Measurements from ENCODE around the gene KBTBD12.
"Not testable (repeated sequence)": the region's sequence is repeated elsewhere in the genome, so short reads cannot be mapped to it uniquely, and the experiment has no call there.

Gene KBTBD12, protein sequence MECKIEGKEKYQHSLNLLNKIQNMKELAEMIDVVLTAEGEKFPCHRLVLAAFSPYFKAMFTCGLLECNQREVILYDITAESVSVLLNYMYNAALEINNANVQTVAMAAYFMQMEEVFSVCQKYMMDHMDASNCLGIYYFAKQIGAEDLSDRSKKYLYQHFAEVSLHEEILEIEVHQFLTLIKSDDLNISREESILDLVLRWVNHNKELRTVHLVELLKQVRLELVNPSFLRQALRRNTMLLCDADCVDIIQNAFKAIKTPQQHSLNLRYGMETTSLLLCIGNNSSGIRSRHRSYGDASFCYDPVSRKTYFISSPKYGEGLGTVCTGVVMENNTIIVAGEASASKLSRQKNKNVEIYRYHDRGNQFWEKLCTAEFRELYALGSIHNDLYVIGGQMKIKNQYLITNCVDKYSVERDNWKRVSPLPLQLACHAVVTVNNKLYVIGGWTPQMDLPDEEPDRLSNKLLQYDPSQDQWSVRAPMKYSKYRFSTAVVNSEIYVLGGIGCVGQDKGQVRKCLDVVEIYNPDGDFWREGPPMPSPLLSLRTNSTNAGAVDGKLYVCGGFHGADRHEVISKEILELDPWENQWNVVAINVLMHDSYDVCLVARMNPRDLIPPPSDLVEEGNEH

DNA sequence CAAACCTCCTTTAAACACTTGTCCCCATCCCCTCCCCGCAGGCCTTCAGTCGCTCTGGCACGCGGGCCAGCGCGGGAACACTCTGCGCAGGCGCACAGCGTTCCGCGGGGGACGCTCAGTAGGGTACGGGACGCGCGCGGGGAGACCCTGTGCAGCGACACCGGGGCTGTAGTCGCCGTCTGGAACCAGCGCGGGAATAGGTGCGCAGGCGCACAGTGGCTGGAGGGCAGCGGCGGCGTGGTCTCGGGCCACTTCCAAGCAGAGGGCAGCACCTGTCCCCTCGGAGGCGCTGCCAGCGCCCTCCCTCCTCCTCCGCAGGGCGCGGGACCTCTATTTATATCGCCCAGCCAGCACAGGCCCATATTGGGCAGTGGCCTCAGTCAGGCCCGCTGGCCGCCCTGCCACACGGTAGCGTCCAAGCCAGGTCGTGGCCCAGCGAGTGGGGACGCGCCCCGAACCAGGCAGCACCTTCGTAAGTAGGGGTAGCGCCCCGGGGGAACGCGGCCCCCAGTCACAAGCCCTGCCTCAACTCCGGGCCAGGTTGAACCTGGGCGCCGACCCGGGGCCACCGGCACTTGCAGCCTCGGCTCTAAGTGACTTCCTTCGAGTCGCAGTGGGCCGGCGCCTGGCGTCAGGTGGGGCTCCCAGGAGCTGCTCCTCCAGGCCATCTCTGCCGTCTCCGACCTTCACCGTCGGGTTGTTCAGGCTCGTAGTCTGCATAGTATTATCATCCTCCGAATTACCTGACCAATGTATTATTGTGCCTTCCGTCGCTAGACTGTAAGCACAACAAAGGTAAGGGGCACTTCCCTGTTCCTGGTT, at the start of gene KBTBD12:
TSS of gene KBTBD12 (plus strand) at position 118 of the 822 bp plus-strand sequence. CDS start 7,830 bp downstream, outside the sequence.
- DNase-seq (ENCODE audit: low read depth) = no peak

DNA sequence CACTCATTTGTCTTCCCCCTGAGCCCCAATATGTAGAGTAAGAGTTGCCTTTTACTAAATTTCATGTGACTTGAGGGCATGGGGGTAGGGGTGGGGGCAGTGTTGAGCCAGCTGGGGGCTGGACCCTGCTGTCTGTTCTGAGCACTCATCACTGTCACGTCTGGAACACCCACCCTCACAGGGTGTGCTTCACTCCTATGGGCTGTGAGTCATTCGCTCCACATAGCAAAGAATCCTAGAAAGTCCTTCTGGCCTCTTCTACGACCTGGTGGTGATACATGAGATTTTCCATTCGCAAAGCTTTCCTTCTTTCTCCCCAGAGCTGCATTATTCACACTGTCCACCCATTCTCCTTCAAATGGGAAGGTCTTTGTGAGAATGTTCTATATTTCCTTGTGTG, 49.1 kb upstream of the KBTBD12 start:
- DNase-seq (ENCODE audit: low read depth) = no peak

DNA sequence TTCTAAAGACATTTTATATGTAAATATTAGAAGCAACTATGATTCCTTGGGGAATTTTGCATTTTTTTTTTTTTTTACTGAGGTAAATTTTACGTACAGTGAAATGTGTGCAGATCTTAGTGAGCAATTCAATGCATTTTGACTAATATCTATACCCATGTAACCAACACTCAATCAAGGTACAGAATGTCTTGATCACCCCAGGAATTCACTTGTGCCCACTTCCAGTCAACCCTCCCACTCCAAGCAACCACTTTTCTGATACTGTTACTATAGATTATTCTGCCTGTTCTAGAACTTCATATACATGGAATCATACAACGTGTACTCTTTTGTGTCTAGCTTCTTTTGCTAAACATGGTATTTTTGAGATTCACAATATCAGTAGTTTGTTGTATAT, 47.6 kb upstream of the KBTBD12 start:
- DNase-seq (ENCODE audit: low read depth) = no peak

DNA sequence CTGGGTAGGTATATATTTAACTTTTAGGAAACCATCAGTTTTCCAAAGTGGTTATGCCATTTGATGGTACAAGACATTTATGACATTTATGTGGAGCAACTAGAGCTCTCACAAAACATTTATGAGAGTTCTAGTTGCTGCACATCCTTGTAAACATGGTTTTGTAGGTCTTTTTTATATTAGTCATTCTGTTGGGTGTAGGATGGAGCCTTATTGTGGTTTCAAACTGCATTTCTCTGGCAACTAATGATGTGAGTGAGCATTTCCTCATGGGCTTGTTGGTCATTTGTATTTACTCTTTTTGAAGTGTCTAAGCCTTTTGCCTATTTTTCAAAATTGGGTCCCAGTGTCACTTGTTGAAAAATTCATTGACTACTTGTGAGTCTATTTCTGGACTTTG, 47.0 kb upstream of the KBTBD12 start:
- DNase-seq (ENCODE audit: low read depth) = no peak

DNA sequence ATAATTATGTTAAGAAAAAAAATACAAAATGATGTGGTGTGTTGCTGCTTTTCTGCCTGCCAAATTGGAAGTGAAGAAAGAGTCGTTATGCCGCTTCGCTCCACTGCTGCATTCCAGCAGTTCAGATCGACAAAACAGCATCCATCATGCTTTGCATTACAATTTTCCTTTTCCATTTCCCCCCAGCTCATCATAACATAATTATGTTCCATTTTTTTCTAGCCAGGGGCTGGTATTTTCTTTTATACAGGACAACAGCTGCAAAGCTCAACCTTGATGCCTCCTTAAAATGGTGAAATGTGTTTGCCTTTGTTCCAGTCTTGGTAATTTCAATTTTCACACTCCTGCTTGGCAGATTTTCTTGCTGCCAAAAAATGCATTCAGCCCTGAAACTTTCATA, 44.9 kb upstream of the KBTBD12 start:
- DNase-seq (ENCODE audit: low read depth) = no peak

DNA sequence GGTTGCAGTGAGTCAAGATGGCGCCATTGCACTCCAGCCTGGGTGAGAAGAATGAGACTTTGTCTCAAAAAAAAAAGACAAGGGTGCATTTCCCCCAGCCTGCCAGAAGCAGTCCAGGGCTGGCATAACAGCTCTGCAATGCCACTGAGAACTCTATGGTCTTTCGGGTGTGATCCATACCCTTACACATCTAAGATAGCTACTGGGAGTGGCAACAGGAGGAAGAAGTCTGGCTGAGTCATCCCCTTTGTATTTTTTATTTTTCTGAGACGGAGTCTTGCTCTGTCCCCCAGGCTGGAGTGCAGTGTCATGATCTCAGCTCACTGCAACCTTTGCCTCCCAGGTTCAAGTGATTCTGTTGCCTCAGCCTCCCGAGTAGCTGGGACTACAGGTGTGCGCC, 40.9 kb upstream of the KBTBD12 start:
- not testable (repeated sequence) for DNase-seq (ENCODE audit: low read depth)

DNA sequence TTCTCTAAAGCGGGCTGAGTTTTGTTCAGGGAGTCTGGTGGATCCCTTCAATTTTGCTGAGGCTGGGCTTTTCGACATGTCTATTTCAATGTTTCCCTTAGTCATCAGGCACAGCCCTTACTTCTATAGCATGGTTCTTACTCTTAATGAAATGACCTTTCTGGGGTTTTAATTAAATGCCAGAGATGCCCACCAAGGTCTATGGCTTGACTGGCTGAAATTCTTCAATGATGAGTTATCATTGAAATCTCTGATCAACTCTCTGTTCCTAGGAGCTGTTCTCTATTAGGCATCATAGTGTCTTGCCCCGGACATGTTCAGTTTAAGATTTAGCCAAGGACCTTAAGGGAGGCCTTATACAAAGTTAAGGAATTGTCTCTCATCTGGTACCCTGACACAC, 33.4 kb upstream of the KBTBD12 start:
- DNase-seq (ENCODE audit: low read depth) = no peak

DNA sequence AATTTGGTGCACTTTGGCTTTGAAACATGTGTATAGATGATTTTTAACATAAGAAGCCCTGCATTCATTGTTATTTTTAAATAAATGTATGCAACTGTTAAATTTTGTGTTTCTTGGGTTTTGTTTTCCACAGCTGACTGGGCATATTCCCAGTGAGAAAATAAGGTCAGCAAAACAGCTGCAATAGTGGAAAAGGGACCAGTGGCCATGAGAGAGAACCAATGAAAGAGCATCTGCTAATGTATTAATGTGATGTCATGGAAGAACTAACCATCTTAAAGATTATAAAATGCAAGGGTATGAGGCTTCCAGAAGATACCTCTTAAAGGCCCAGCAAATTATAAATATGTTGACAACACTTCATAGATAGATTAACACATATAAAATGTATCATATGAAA, 31.0 kb upstream of the KBTBD12 start:
- no peak for DNase-seq (ENCODE audit: low read depth)

DNA sequence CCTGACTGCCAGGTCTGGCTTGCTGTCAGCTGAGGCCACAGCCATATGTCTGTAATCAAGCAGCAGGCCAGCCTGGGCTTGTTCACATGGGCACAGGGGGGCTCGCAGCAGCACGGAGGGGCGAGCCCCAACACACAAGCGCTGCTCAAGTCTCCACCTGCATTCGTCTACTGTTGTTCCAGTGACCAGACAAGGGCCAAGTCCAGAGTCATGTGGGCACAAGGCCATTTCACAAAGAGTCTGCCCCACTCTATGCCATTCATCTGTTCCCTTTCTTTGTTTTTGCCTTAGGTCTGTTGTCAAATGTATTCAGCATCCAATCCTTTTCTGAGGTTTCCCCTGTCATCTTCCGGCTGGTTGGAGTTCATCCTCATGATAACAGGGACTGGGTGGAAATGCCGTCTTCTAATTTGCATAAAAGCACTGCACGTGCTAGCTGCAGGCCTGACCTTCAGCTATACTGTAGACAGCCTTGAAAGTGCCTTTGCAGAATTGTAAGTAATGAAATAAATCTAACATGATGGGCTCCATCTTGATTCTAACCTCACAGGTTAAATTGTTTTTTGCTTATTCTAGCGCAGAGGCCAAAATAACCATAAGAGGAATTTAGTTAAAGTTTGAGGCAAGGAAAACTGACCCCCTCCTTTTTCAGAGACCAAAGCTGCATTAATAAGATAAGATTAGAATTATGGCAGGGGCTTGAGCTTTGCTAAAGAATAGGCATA, 28.6 kb upstream of the KBTBD12 start:
- DNase-seq (ENCODE audit: low read depth) = no peak

DNA sequence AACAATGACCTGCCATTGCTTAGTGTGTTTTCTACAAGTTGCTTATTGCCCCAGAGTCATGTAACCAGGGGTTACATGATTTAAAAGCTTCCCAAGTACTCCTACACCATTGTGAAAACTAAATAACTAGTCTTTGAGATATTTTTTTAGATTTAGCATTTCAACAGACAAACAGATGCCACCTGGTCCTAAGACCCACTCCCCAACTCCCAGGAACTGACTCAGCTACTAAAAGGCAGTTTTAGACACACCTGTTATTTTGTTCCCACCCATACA, 28.1 kb upstream of the KBTBD12 start:
- no peak for DNase-seq (ENCODE audit: low read depth)

DNA sequence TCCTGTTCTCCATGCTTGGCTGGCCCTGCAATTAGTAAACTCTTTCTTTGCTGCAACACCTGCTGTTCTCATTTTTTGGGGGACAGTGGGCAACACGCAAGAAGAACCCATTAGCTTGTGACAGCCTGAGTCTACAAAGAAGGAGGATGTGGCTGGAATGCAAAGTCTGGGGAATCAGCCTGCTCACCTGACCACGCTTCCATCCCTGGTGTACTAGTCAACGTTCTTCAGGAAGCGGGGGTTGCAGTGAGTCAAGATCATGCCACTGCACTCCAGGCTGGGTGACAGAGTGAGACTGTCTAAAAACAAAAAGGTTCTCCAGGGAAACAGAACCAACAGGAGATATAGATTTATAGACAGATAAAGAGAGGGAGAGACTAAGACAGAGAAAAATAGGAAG, 27.7 kb upstream of the KBTBD12 start:
- DNase-seq (ENCODE audit: low read depth) = no peak

DNA sequence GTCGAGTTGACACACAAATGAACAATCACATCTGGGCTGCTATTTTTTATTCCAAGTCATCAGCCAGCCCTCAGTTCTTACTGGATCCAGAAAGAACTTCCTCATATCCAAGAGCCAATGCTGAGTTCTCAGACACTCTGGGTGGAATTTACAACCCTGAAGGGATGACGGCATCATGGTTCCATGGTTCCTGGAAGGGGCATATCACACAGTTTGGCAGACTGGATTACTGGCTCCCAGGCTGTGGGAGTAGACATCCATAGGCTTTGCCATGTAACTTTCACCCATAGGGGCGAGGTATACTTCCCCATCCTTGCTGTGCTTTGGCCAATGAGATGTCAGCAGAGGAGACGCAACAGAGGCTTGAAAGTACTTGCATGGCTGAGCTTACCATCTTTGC, 26.9 kb upstream of the KBTBD12 start:
- DNase-seq (ENCODE audit: low read depth) = no peak

DNA sequence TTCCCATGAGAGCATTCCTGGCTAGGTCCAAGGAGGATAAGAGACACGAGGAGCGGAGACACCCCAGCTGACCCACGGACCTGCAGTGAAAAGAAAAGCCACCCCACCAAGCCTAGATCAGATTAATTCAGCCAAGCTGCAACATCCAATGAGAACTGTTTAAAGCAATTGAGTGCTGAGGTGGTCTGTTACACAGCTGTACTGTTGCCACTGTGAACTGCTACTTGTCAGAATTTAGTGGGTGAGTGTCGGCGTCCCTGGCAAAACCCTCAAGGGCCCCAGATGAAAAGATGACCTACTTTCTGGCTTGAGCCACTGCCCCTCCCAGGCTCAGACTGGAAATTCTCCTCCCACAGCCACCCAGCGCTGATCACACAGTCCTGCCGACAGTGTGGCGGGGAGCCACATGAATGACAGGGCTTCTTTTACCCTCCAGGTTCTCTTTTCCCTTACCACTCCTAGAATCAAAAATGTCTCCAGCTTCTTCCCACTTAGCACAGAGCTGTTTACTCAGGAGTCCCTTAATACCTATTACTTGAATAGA, 26.4 kb upstream of the KBTBD12 start:
- no peak for DNase-seq (ENCODE audit: low read depth)

DNA sequence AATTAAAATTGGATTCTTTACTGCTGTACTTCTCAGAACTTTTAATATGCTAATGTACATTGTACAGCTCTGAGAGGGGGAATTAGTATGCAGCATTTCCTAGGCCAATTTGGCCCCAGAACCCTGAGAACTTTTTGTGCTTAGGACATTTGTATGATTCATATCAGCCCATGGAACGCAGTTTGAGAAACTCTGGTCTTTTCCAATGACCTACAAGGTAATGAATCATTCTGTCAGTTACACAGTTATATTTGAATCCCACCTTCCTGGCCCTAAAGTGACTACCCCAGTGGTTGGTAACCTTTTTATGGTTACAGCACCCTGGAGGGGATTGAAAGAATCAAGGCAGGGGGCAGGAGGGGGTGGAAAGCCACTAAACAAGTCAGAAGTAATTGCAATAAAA, 25.6 kb upstream of the KBTBD12 start:
- DNase-seq (ENCODE audit: low read depth) = no peak

DNA sequence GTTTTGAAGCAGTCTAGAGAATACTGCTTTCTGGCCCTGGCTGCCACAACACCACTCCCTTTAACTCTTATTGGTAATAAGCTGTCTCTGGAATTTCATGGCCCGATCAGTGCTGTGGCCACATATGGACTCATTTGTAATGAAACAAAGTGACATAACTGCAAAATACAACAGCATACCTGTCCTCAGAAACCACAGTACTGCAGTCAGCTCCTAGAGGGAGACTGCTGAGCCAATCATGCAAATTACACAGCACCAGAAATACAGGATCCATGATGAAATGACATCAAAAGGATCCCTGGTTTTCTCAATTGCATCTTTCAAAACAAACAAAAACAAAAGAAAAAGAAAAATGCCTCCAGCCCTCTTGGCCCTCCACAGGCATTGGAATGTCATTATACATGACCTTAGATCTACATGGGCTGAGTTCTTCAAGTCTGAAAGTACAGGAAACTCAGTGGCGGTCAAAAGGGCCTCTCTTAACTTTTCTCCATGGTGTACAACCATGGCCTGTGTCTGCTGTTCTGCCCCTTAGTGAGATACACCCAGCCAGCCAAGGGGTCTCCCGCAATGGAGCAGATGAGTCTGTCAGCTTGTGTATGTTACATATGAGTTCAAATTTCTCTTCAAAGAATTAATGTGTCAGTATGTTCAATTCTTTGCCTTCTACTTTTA, 24.9 kb upstream of the KBTBD12 start:
- no peak for DNase-seq (ENCODE audit: low read depth)

DNA sequence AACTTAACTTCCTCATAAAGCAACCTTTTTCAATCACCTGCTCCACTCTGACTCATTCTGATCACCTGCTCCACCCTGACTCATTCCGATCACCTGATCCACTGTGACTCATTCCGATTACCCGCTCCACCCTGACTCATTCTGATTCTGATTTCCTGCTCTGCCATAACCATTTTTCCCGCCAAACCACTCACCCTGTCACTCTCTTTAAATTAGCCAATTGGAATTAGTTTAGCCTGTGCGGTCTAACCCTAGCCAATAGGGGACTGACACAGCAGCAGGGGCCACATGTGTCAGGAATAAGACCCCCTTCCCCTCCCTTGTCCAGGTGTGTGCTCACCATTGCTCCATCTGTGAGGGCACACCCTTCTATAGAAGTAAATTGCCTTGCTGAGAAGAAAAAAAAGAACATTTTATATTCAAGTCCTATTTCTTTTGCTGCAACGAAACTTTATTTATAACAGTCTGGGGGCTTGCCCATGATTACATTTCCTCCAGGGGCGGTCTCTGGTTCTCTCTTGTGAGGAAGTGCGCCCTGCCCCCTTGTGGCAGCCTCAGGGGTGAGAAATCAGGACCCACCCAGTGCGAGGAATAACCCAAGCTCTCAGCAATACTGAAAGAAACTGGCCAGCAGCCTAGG, 24.3 kb upstream of the KBTBD12 start:
- not testable (repeated sequence) for DNase-seq (ENCODE audit: low read depth)

DNA sequence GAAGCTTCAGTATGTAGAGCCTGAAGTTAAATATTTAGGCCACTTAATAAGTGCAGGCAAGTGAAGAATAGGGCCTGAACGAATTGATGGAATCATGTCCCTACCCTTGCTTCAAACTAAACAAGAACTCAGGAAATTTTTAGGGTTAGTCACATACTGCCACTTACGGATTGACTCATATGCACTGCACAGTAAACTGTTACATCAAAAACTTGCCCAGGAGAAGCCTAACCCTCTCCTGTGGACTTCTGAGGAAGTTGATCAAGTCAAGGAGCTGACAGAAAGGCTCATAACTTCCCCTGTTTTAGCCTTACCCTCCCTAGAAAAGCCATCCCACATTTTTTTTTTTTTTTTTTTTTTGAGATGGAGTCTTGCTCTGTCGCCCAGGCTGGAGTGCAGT, 20.6 kb upstream of the KBTBD12 start:
- no peak for DNase-seq (ENCODE audit: low read depth)

DNA sequence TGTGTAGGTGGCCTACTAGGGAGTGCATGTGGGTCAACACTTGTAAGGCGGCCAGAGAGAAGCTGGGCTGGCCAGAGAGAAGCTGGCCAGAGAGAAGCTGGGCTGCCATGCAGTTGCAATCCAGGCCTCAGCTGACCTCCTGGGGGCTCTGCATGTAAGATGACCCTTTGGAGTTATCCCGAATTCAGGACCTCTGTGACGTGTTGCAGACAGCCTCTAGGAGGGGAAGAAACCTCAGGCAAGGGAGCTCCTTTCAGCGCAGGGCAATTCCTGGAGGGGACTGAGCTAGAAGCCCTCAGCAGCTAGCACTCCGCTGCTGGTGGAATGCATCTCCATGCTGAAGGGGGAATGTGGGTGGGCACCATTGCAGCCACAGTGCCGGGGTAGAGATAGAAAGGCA, 15.8 kb upstream of the KBTBD12 start:
- DNase-seq (ENCODE audit: low read depth) = no peak

DNA sequence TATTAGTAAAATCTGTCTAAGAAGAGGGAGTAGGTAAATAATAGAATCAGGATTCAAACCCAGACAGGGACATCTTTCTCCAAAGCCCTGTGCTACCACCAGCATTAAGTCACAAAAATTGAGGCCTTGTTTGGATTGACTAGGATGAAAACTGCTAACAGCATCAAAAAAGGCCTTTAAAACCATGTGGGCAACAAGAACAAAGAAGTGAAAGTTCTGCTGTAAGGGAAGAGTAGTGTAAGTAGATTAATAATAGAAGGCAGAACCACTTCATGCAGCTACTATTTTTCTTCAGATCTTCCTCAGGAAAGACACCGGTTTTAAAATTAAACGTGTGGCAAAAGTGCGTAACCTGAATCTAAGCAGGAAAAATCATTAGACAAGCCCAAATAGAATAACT, 15.3 kb upstream of the KBTBD12 start:
- DNase-seq (ENCODE audit: low read depth) = no peak

DNA sequence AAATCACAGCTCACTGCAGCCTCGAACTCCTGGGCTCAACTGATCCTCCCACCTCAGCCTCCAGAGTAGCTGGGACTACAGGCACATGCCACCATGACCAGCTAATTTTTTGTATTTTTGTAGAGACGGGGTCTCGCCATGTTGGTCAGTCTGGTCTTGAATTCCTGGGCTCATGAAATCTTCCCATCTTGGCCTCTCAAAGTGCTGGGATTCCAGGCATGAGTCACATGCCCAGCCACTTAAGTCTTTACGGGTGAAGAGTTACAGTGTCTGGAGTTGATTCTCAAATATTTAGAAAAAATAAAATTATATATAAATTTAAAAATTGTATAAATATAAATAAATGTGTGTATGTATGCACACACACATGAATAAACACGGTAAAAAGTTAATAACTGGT, 14.5 kb upstream of the KBTBD12 start:
- no peak for DNase-seq (ENCODE audit: low read depth)

DNA sequence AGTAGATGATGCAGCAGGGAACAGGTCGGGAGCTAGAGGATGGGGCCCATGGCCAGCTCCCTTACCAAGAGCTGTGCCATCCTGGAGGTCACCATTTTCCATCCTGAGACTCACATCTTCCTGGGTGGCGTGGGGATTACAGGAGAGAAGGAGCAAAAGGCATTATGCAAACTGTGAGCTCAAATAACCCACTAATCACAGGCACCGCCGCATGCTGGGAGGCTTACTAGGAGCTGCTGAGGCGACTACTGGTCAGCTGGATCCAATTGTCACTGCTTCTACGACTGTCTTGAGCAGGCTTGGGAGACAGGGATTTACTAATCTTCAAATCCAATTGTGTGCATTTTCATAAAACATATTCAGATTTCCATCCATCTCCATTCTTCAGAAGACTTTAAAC, 12.5 kb upstream of the KBTBD12 start:
- DNase-seq (ENCODE audit: low read depth) = no peak

Data from HS-27A (cell line).